NCI-H82 (cell line): ENCODE results near the gene MPZL2.

Experiments used
- DNase-seq: peaks from one replicate; lab custom pipeline; 2025; lab: John Stamatoyannopoulos, UW

MPZL2 gene

DNA sequence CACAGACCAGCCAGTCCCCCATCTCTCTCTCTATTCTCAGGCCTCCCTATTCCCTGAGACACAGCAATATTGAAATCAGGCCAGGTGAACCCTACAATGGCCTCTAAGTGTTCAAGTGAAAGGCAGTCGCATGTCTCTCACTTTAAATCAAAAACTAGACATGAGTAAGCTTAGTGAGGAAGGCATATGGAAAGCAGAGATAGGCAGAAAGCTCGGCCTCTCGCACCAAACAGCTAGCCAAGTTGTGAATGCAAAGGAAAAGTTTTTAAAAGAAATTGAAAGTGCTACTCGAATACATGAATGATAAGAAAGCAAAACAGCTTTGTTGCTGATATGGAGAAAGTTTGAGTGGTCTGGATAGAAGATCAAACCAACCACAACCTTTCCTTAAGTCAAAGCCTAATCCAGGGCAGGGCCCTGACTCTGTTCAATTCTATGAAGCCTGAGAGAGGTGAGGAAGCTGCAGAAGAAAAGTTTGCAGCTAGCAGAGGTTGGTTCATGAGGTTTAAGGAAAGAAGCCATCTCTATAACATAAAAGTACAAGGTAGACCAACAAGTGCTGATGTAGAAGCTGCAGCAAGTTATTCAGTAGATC lies 19.8 kb upstream of the MPZL2 start:
- no peak for DNase-seq

DNA sequence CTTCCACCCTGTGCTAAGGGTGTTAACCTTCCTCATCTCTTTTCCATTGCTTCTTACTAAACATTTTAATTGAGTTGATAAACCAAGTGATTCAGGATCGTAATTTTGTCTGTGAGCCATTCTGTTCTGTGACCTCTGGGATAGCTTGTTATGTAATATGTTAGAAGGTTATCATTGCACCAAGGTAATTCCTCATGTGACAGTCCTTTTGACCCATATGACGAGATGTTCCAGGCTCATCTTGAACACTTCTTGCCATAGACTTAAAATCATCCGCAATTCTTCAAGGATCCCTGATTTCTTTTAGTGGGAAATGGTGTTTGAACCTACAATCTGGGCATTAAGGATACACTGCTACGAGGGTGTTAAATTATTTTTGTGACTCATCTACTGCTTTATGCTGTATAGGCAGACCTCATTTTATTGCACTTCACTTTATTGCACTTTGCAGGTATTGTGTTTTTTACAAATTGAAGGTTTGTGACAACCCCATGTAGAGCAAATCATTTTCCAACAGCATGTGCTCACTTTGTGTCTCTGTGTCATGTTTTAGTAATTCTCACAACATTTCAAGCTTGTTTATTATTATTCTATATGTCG lies 19.0 kb upstream of the MPZL2 start:
- no peak for DNase-seq

DNA sequence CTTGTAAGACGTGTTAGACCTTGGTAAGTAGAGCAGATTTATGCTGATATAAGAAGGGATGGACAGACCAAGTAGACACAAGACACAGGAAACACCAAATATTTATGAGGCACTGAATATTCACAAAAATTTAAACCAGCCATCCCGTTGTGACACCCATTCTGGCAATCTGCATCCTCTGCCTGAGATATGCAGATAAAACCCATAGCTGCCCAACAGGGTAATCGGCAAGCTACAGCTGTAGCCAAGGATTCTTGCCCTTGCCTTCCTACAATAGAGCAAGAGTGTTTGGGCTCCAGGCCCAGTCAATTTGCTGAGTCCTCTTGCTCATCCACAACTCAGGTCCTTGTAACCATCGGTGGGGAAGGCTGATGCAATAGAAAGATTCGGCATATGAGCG lies 18.5 kb upstream of the MPZL2 start:
- no peak for DNase-seq

DNA sequence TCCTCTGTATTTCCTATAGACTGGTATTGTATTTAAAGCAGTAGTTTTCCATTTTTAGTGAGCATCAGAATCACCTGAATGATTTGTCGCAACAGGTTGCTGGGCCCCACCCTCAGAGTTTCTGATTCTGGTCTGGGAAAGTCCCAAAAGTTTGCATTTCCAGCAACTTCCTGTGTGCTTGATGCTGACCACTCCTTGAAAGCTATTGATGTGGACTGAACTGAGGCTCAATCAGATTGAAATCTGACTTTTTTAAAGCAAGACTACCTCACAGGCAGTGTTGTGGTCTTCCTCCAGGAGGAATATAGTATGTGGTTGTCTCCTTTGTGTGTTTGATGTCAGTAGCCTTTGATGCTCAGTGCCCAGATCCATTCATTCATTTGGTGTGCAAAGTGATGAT lies 17.2 kb upstream of the MPZL2 start:
- no peak for DNase-seq

DNA sequence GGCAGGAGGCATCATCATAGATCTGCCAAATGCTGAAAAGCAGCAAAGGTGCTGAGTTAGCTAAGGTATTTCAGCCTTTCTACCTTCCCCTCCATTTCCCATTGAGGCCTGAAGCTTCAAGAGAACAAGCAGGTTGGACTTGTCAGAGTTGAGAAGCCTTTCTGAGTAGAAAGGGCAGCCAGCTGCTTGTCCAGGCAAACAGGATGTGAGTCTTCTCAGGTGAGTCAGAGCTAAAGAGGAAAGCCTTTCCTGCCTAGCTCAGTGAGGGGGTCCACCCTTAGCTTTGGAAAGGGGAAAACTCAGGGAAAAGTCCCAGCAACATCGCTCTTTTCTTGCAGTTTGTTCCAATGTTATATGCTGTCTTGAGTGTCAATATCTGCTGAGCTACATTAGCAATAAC lies 13.2 kb upstream of the MPZL2 start:
- no peak for DNase-seq

DNA sequence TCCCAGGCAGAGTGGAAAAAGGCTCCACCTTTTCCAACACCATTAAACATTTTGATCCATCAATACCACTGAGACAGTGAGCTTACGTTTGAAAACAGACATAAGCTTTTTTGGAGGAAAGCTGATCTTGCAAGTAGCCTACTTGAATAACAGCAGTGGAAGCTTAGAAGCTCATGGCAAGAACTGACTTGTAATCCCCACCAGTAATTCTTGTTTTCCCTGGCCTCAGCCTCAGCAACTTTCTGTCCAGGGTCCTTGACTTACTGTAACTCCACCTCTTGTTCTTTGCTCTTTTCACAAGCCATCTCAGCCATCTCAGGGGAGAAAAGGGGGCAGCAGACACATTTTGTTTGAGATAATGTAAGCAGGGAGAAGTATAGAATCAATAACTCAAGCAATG lies 12.3 kb upstream of the MPZL2 start:
- no peak for DNase-seq

DNA sequence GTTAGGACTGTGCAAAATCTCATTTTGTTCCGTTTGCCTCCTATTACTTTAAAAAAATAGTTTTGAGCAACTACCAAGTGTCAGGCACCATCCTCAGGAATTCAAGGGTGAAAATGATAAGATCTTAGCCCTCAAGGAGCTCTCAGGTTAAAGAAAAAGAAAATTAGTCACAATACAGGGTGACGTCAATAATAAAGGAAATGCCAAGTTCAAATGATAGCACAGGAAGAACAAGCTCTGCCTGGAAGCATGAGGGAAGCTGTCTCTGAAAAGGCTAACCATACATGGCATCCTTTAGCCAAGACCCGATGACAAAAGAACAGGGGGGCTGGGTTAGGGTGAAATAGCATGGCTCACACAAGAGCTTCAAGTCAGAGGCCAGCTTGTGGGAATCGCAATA lies 11.1 kb upstream of the MPZL2 start:
- DNase-seq = no peak

DNA sequence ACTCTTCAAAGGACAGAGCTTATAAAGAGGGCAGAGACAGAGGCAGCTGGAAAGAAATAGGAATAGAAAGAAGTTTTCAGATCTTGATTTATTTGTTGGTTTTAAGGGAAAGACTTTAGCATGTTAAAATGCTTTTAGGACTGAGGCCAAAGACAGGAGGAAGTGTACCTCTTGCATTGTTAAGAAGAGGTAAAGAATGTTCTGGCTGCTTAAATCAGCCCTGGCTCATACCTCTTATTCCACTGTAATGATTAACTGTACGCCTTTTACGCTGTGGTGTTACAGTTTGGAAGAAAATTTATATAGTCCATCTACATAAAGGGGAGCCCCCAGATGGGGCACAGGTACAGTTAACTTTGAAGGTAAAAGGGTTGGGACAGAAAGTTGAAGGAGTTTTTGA lies 10.1 kb upstream of the MPZL2 start:
- DNase-seq = no peak

DNA sequence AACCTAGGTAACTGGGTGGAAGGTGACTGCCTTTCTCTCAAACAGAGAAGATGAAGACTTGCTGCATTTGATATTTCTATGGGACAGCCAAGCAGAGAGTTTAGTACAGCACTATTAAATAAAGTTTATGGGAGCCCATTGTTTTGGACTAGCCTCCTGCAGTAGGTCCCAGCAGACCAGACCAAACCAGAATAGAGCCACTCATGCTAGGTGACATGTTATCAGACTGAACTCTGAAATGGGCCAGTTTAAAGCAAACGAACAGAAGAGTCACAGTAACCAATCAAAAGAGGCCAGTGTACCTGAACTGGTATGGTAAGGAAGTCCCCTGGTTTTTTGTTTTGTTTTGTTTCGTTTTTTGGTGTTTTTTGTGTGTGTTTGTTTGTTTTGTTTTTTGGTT lies 7.9 kb upstream of the MPZL2 start:
- DNase-seq = no peak

DNA sequence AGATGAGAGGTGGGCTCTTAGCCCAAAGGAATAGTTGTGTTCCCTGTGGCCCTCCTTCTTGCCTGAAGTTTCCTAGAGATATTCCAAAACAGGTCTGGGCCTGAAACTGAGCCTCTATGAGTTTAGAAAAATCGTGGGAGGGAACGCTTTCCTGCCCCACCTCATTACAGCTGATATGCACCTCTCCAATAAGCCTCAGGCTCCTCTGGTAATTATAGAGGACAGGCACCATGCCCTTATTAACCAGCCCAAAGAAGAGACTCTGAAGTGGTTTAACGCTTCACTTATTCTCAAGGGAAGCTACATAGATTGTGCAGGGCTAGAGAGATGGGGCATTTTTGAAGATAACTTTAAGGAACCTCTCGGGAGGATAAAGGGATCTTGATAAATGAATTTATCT lies 3.4 kb upstream of the MPZL2 start:
- no peak for DNase-seq

DNA sequence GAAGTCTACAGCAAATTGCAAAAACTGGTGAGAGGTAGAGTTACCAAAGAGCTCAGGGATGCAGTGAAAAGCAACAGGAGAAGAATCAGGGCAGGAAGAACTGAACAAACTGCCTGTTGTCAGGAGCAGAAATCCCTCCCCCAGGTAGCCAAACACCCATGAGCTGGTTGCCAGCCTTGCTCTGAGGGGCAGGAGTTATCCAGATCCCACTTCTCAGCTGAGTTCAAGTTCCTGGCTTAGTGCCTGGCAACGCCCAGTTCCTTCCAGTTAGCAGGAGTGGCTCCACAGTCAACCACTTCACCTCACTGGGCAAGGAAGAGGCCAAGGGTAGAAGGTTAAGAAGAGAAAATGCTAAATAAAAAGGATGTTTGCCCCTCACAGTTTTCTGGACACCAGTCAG lies 1.9 kb upstream of the MPZL2 start:
- DNase-seq = no peak

DNA sequence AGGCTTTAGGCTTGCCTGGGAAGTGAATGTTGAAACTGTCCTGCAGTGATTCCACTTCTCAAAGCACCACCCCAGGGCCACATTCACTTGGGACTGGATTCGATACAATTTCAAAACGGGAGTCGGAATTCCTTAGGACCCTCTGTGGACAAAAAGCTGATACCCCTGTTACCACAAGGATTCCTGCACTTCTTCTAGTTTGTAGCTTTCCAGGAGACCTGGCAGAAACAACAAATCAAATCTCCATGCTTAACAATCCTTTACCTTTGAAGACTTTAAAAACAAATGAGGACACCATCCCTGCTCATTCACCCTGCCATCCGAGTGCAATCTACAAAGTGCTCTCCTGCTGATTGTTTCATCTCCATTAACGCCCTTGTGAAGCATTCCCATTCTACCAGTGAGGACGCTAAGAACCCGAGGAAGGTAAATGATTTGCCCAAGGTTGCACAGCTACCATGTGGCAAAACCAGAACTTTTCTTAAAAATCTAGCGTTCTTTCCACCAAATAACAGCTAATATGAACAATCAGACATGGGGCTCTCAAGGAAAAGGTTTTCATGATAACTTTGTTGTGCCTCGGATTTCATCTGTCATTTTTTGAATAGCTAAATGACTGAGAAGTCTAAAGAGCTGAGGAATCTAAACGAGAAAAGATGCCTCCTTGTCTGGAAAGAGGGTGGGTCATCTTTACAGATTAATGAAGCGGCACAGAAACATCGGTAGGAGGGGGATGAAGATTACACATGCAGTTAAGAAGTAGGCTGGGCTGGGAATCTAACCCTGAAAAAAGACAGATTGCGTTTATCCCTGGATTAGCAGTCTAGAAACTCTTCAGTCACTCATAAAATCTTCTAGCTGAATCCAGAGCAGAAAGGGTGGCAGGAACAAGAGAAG lies 720 bp upstream of the MPZL2 start:
- peak; percentile 69 for DNase-seq

DNA sequence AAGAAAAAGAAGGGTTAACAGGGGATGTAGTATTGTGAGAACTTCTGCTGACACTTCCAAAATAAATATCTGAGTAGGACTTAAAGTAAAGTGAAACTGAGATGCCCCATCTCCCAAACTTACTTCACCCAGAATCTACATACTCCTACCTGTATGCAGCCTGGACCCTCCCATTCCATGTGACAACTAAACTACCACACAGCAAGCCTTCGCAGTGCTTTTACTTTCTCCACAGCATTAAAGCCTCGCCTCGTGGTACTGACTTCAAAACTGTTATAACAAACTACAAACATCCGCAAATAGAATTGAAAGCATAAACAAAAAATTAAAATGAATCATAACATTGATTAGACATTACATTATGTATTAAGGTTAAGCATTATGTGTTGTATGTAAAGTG lies 985 bp downstream of the MPZL2 start:
- DNase-seq = no peak

DNA sequence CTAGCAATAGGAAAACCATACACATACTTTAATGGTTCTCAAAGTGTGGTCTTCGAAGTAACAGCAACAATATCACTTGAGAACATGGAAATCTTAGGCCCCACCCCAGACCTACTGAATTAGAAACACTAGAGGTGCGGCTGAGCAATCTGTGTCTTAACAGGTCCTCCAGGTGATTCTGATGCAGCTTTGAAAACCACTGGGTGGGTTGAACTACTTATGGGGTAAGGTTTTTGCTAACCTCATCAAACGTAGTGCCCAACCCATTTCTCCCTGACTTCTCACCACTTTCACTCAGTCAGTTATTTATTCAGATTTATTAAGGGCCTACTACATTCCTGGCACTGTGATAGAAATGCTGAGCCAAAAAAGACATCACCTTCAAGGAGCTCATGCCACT lies 3.7 kb downstream of the MPZL2 start:
- no peak for DNase-seq

DNA sequence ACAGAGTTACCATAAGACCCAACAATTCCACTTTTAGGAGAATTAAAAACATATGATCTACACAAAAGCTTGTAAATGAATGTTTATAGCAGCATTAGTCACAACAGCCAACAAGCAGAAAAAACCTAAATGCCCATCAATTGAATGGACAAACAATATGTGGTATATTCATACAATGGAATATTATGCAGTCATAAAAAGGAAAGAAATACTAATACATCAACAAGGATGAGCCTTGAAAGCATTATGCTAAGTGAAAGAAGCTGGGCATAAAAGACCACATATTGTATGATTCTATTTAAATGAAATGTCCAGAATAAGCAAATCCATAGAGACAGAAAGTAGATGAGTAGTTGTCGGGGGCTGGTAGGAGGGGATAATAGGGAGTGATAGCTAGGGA lies 5.0 kb downstream of the MPZL2 start:
- DNase-seq = no peak

DNA sequence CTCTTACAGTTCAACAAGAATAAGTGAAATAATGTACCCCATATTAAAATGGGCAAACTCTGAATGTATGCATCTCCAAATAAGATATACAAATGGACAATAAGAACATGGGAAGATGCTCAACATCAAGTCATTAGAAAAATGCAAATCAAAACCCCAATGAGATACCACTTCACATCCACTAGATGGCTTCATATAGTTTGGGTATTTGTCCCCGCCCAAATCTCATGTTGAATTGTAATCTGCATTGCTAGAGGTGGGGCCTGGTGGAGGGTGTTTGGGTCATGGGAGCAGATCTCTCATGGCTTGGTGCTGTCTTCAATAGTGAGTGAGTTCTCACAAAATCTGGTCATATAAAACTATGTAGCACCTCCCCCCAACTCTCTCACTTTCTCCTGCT lies 5.7 kb downstream of the MPZL2 start:
- DNase-seq = peak; percentile 28

DNA sequence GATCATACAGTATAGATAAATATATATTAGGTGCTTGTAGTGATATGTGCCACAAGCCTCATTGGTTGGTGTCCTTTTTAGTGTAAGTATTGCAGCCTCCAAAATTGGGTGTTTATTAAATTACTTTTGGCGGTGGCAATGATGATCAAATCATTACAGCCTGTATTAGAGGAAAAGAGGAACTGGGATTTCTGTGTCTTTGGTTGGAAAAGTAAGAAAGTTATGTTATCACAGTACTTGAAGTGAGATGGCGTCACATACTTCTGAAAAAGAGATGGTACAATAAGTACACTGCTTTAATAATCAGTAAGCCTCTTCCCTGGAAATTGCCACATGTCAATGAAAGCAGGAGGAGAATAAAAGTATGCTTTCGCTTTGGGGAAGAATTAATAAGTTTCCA lies 11.4 kb downstream of the MPZL2 start:
- DNase-seq = no peak

DNA sequence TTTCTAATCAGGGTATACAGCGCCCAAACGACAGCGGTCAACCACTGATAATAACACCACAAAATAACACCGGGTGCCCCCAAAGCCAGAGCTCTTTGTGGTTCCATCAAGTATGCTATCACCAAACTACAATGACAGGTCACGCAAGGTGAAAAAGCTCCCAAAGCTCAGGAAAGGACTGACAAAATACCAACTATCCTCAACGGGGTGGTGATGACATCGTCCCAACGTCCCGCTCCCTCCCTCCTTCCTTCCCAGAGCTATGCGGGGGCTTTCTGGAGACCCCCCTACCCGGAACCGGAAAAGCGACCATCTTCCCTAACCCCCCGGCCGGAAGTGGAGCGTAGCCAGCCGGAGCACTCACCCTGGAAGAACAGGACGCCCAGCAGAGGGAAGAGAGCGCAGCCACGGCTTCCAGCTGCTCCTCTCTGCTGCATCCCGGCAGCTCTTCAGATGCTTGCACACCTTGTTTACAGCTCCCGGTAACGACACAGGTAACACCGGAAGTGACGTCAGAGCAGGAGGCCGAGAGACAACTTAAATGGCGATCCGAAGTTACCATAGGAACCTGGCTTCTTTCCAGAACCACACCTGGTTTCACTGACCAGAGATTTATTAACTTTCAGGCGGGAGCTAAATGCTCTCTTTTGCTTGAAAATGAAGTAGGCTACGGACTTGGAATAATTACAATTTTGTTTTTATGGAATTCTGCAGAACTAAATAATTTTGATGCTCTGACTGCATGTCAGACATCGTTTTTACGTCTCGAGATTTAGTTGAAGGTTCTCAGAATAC lies 12.0 kb downstream of the MPZL2 start, which contains the start of gene MPZL3:
Gene MPZL3 (minus strand): TSS at position 508 of the 795 bp plus-strand sequence. CDS start 71 bp downstream, at position 437.
- DNase-seq = peak; percentile 95

DNA sequence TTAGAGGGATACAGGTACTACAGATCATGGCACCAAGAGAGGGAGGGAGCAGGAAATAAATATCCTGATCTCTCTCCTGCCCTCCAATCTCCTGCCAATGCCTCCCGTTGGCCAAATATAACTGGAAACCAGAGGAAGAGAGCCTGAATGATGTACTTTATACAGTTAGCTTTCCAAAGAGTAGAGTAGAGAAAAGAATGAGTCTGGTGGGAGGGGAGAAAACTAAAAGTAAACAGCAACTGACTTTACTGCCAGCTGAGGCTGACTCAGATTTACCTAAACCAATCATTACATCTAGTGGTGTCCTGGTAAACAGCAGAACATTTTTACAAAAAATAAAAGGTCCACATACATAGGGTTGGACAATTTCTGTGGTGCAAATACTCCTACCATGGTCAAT lies 17.1 kb downstream of the MPZL2 start:
- no peak for DNase-seq

DNA sequence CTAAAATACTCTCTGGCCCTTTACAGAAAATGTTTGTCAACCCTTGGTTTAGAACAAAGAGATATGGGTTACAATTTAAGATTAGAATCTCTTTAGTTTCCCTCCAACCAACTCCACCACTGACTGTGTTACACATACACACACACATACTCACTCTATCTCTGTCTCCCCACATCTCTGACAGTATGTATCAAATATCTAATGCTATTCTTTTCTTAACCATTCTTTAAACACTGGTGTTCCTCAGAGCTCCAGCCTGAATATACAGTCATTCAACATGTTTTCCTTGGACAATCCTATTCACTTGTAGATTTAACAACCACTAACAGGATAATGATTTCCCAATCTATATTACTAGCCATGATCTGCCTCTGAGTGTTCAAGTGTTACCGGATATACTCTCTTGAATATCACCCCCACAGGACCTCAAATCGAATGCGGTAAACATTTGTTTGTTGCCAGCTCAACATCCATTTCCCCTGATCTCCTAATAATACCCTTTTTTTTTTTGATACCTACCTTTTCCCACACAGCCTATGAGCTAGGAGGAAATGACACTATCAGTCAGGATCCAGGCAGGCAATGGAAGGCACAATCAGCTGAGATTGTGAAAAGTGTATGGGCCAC lies 18.0 kb downstream of the MPZL2 start:
- no peak for DNase-seq

DNA sequence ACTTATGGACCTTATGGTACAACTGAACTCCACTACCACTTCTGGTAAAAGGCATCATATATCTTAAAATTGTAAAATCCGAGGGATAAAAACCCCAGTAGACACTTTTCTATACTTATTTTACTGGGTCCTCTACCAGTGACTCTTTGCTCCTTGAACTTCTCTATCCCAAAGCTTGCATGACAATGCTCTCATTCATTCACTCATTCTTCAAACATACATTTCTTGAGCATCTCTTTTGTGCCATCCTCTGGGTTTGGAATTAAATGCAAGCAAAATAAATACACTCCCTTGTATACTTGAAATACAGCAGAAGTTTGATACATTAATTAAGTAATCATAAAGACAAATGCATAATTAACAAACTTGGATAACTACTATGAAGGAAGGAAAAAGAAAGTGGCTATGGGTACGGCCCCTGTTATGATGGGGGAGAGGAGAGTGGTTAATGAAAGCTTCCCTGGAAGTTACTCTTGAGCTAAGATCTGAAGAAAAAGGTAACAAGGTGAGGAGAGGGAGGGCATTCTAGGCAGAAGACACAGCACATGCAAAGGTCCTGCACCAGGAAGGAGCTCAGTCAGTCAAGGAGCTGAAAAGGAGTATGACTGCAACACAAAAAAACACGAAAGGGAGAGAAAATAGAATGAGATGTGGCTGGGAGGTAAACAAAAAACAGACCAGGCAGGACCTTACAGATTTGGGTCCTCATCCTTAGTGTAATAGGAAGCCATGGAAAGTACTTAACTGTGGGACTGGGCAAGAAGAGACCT lies 19.9 kb downstream of the MPZL2 start:
- no peak for DNase-seq
